ENCODE data around the gene LCAT. TPM values are rescaled to one million over a fixed set of nuclear protein-coding genes. Genes with fewer than 3 reads are reported as not detected.

The LCAT gene
- total RNA-seq, 1 donor from 2014 or later = 73.8 TPM

DNA sequence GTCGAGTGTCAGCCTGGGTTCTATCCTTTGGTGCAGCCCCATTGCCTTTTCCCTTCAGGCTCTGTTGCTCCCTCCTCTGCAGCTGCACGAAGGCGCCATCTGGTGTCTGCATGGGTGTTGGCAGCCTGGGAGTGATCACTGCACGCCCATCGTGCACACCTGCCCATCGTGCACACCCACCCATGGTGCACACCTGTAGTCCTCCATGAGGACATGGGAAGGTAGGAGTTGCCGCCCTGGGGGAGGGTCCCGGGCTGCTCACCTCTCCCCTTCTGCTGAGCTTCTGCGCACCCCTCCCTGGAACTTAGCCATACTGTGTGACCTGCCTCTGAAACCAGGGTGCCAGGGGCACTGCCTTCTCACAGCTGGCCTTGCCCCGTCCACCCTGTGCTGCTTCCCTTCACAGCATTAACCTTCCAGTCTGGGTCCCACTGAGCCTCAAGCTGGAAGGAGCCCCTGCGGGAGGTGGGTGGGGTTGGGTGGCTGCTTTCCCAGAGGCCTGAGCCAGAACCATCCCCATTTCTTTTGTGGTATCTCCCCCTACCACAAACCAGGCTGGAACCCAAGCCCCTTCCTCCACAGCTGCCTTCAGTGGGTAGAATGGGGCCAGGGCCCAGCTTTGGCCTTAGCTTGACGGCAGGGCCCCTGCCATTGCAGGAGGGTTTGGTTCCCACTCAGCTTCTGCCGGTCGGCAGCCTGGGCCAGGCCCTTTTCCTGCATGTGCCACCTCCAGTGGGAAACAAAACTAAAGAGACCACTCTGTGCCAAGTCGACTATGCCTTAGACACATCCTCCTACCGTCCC lies 15.2 kb downstream of the LCAT start:
- peak in 1 of 2 experiments; percentile 80 for DNase-seq (ENCODE audit: low spot score in 2 of 2, unreplicated experiment in 2 of 2)
- TF ChIP-seq, protein P1, sequence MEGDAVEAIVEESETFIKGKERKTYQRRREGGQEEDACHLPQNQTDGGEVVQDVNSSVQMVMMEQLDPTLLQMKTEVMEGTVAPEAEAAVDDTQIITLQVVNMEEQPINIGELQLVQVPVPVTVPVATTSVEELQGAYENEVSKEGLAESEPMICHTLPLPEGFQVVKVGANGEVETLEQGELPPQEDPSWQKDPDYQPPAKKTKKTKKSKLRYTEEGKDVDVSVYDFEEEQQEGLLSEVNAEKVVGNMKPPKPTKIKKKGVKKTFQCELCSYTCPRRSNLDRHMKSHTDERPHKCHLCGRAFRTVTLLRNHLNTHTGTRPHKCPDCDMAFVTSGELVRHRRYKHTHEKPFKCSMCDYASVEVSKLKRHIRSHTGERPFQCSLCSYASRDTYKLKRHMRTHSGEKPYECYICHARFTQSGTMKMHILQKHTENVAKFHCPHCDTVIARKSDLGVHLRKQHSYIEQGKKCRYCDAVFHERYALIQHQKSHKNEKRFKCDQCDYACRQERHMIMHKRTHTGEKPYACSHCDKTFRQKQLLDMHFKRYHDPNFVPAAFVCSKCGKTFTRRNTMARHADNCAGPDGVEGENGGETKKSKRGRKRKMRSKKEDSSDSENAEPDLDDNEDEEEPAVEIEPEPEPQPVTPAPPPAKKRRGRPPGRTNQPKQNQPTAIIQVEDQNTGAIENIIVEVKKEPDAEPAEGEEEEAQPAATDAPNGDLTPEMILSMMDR (IDR thresholded peaks at IDR 0.05; ENCODE audit: unreplicated experiment) = peak; percentile 64
- Mint-ChIP-seq H3K27me3 (ENCODE audit: low read depth) (no peaks in the 10 kb centered on the region), H3K36me3 (peaks cover 2% of the 10 kb centered on the region), H3K4me1 (no peaks in the 10 kb centered on the region), H3K4me3 (no peak overlapping the region), H3K9me3 (no peaks in the 10 kb centered on the region), H3K27ac (no peak overlapping the region)

DNA sequence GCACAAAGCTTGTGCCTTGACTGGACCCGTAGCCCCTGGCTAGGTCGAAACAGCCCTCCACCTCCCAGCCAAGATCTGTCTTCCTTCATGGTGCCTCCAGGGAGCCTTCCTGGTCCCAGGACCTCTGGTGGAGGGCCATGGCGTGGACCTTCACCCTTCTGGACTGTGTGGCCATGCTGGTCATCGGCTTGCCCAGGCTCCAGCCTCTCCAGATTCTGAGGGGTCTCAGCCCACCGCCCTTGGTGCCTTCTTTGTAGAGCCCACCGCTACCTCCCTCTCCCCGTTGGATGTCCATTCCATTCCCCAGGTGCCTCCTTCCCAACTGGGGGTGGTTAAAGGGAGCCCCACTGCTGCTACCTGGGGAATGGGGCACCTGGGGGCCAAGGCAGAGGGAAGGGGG lies 15.8 kb downstream of the LCAT start:
- no peaks in the 10 kb centered on the region for H3K9me3 Mint-ChIP-seq
- DNase-seq (ENCODE audit: low spot score in 2 of 2, unreplicated experiment in 2 of 2) = no peak
- no peak overlapping the region for H3K27ac Mint-ChIP-seq
- H3K4me3 Mint-ChIP-seq = no peak overlapping the region
- H3K27me3 Mint-ChIP-seq (ENCODE audit: low read depth) = no peaks in the 10 kb centered on the region
- TF ChIP-seq, protein P1 (IDR thresholded peaks at IDR 0.05; ENCODE audit: unreplicated experiment) = no peak
- peaks cover 2% of the 10 kb centered on the region for H3K36me3 Mint-ChIP-seq
- no peaks in the 10 kb centered on the region for H3K4me1 Mint-ChIP-seq

DNA sequence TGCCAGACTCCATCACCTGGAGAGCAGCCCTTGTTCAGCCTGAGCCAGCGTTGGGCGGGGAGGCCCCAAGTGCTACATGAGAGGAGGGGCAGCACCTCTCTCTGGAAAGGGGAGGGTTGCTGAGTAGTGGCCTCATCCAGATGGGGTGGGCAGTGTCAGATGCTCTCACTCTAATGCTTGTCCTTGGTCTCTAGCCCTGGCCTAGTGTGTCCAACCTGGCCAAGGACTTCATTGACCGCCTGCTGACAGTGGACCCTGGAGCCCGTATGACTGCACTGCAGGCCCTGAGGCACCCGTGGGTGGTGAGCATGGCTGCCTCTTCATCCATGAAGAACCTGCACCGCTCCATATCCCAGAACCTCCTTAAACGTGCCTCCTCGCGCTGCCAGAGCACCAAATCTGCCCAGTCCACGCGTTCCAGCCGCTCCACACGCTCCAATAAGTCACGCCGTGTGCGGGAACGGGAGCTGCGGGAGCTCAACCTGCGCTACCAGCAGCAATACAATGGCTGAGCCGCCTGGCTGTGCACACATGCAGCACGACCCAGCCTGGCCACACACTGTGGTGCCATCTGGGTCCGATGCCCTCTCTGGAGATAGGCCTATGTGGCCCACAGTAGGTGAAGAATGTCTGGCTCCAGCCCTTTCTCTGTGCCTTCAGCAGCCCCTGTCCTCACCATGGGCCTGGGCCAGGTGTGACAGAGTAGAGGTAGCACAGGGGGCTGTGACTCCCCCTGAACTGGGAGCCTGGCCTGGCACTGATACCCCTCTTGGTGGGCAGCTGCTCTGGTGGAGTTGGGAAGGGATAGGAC lies 16.6 kb downstream of the LCAT start:
- Mint-ChIP-seq H3K27me3 (ENCODE audit: low read depth) (no peaks in the 10 kb centered on the region), H3K4me1 (no peaks in the 10 kb centered on the region), H3K27ac (no peak overlapping the region), H3K9me3 (no peaks in the 10 kb centered on the region), H3K4me3 (no peak overlapping the region), H3K36me3 (peaks cover 2% of the 10 kb centered on the region)
- TF ChIP-seq, protein P1 (IDR thresholded peaks at IDR 0.05; ENCODE audit: unreplicated experiment) = no peak
- no peak for DNase-seq (ENCODE audit: low spot score in 2 of 2, unreplicated experiment in 2 of 2)

DNA sequence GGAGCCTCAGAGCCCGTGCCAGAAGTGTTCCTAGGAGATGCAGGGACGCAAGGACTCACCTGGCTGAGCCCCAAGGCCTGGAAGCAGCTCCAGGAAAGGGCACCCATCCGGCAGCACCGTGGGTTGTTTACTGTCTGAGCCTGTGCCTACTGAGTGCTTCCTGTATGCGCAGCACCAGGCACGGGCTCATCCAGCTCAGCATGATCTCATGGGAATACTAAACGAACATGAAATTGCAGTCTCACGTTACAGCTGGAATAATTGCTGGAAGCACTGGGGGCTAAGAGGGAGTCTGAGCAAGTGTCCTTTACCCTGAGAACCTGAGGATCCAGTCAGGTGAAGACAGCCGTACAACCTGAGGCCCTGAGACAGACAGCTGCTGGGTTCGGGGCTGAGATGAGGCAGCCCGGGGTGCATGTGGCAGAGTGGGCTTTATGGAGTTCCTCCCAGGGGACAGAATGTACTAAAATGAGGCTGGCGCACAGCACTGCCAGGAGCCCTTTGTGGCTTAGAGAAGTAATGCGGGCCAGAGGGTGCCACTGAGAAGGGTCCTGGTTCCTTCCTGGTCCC lies 17.7 kb downstream of the LCAT start:
- TF ChIP-seq, protein P1 (IDR thresholded peaks at IDR 0.05; ENCODE audit: unreplicated experiment) = no peak
- Mint-ChIP-seq H3K27me3 (ENCODE audit: low read depth) (no peaks in the 10 kb centered on the region), H3K4me1 (no peaks in the 10 kb centered on the region), H3K4me3 (no peak overlapping the region), H3K36me3 (peaks cover 2% of the 10 kb centered on the region), H3K9me3 (no peaks in the 10 kb centered on the region), H3K27ac (no peak overlapping the region)
- no peak for DNase-seq (ENCODE audit: low spot score in 2 of 2, unreplicated experiment in 2 of 2)

DNA sequence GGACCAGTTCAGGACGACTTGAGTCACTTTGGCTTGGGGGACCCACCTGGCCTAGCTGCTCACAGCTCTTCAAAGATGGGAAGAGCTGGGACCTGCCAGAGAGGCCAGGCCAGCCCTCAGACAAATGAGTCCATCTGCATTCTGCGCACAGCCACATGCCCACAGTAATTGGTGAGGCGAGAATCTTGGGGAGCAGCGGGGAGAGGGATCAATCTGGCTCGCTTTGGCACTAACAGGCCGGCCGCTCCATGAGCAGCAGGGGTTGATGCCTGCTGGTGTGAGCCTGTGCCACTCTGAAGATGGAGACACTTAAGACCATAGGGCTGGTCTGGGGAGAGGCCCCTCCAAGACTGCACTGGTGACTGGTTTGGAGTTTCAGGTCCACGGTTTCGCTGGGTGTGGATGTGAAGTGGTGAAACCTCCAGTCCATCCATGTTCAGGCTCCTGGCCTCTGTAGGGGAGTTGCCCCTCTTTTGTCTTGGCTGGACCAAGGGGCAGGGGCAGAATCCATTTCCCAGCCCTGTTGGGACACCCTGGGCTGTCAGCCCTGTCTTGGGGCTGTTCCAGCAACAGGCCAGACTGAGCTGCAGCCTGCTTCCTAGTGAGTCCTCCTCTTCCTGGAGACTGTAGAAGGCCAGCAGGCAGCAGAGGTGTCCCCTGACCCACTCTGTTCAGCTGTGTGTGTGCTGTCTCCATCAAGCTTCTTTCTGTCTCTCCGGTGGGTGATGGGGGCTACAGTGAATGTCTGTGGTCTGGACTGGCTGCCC lies 19.6 kb downstream of the LCAT start:
- no peaks in the 10 kb centered on the region for H3K27me3 Mint-ChIP-seq (ENCODE audit: low read depth)
- no peaks in the 10 kb centered on the region for H3K9me3 Mint-ChIP-seq
- H3K36me3 Mint-ChIP-seq = peaks cover 2% of the 10 kb centered on the region
- H3K4me3 Mint-ChIP-seq = no peak overlapping the region
- DNase-seq (ENCODE audit: low spot score in 2 of 2, unreplicated experiment in 2 of 2) = no peak
- no peaks in the 10 kb centered on the region for H3K4me1 Mint-ChIP-seq
- TF ChIP-seq, protein P1 (IDR thresholded peaks at IDR 0.05; ENCODE audit: unreplicated experiment) = no peak
- H3K27ac Mint-ChIP-seq = no peak overlapping the region

All from mesothelial cell of epicardium (in vitro differentiated cells).